SK-N-SH treated with all-trans-retinoic acid at 6 μM for 48 hours (cell line): ENCODE measurements around the gene CPNE4.

ENCODE experiments used
- ATAC-seq: fragments of 200-7000 bp; cut with Tn5 transposase; 3 replicates; pipeline ENCODE4 v1.9.1; 2020; ENCODE audit warnings: mild to moderate bottlenecking, moderate library complexity
- ARNTL ChIP-seq: fragments of 450-650 bp; formaldehyde crosslinking; IDR thresholded peaks from 2 replicates; pipeline ENCODE4 v1.5.0; 2020; ENCODE audit warnings: low read depth, mild to moderate bottlenecking, moderate library complexity, borderline replicate concordance
- BACH2 ChIP-seq: fragments of 250-450 bp; sonication (Bioruptor Pico); IDR thresholded peaks from 2 replicates; pipeline ENCODE4 v1.9.0; 2021; ENCODE audit warnings: mild to moderate bottlenecking, borderline replicate concordance
- CSDC2 ChIP-seq: fragments of 250-450 bp; sonication (Bioruptor Pico); IDR thresholded peaks from 2 replicates; pipeline ENCODE4 v1.5.0; 2020; ENCODE audit warnings: mild to moderate bottlenecking, moderate library complexity
- ESRRG ChIP-seq: fragments of 250-450 bp; sonication (Bioruptor Pico); IDR thresholded peaks from 2 replicates; pipeline ENCODE4 v1.6.1; 2021; ENCODE audit warnings: mild to moderate bottlenecking
- GLIS3 ChIP-seq: fragments of 250-450 bp; sonication (Bioruptor Pico); IDR thresholded peaks from 2 replicates; pipeline ENCODE4 v1.5.0; 2020; ENCODE audit warnings: mild to moderate bottlenecking, moderate library complexity
- OSR1 ChIP-seq: fragments of 250-450 bp; sonication (Bioruptor Pico); IDR thresholded peaks from 2 replicates; pipeline ENCODE4 v1.8.0; 2022; ENCODE audit warnings: moderate library complexity, mild to moderate bottlenecking, inconsistent platforms
- POU6F1 ChIP-seq: fragments of 250-450 bp; sonication (Bioruptor Pico); IDR thresholded peaks from 2 replicates; pipeline ENCODE4 v1.8.0; 2021; ENCODE audit warnings: low read depth, mild to moderate bottlenecking, moderate library complexity, borderline replicate concordance
- PPARA ChIP-seq: fragments of 250-450 bp; sonication (Bioruptor Pico); IDR thresholded peaks from 2 replicates; pipeline ENCODE4 v1.5.0; 2020; ENCODE audit warnings: mild to moderate bottlenecking, borderline replicate concordance
- RARB ChIP-seq: fragments of 250-450 bp; sonication (Bioruptor Pico); IDR thresholded peaks from 2 replicates; pipeline ENCODE4 v1.8.0; 2021; ENCODE audit warnings: mild to moderate bottlenecking, moderate library complexity
- SNAI2 ChIP-seq: fragments of 250-450 bp; sonication (Bioruptor Pico); IDR thresholded peaks from 2 replicates; pipeline ENCODE4 v1.5.0; 2020; ENCODE audit warnings: mild to moderate bottlenecking, moderate library complexity
- TCF4 ChIP-seq: fragments of 250-450 bp; sonication (Bioruptor Pico); IDR thresholded peaks from 2 replicates; pipeline ENCODE4 v1.8.0; 2021; ENCODE audit warnings: mild to moderate bottlenecking, moderate library complexity, borderline replicate concordance
- TOX ChIP-seq: fragments of 250-450 bp; sonication (Bioruptor Pico); IDR thresholded peaks from 2 replicates; pipeline ENCODE4 v1.8.0; 2021; ENCODE audit warnings: mild to moderate bottlenecking, moderate library complexity, borderline replicate concordance
- TSHZ2 ChIP-seq: fragments of 250-450 bp; sonication (Bioruptor Pico); IDR thresholded peaks from 2 replicates; pipeline ENCODE4 v1.5.0; 2020; ENCODE audit warnings: mild to moderate bottlenecking, moderate library complexity
- ZC3H10 ChIP-seq: fragments of 250-450 bp; sonication (Bioruptor Pico); IDR thresholded peaks from 2 replicates; pipeline ENCODE4 v1.5.1; 2021; ENCODE audit warnings: mild to moderate bottlenecking, moderate library complexity
- ZFP3 ChIP-seq: fragments of 250-450 bp; sonication (Bioruptor Pico); IDR thresholded peaks from 2 replicates; pipeline ENCODE4 v1.5.0; 2020; ENCODE audit warnings: mild to moderate bottlenecking, moderate library complexity
- ZFP30 ChIP-seq: fragments of 450-650 bp; formaldehyde crosslinking; IDR thresholded peaks from 2 replicates; pipeline ENCODE4 v1.5.0; 2022; ENCODE audit warnings: mild to moderate bottlenecking, moderate library complexity
- ZNF565 ChIP-seq: fragments of 450-650 bp; formaldehyde crosslinking; conservative IDR thresholded peaks from 2 replicates; pipeline ENCODE4 v1.5.0; 2020; ENCODE audit warnings: low read depth, mild to moderate bottlenecking, moderate library complexity
- ZNF70 ChIP-seq: fragments of 450-650 bp; formaldehyde crosslinking; IDR thresholded peaks from 2 replicates; pipeline ENCODE4 v1.5.0; 2020; ENCODE audit warnings: mild to moderate bottlenecking, moderate library complexity
- ZNF8 ChIP-seq: fragments of 450-650 bp; formaldehyde crosslinking; IDR thresholded peaks from 2 replicates; pipeline ENCODE4 v1.5.0; 2020; ENCODE audit warnings: mild to moderate bottlenecking, moderate library complexity
- TF ChIP-seq, protein P1 (sequence below): fragments of 250-450 bp; sonication (Bioruptor Pico); IDR thresholded peaks from 2 replicates; pipeline ENCODE4 v1.5.1; 2020; ENCODE audit warnings: low read depth, mild to moderate bottlenecking, moderate library complexity

Gene CPNE4

GRCh38 chr3:131561511-131561910 is 473.3 kb downstream of the CPNE4 start:
- no peak for ATAC-seq
- TF ChIP-seq TCF4 (CRISPR knock-in tag) (no peak), TOX (CRISPR knock-in tag) (no peak), ZNF8 (CRISPR knock-in tag) (no peak), ZNF70 (no peak), POU6F1 (CRISPR knock-in tag) (no peak), RARB (no peak)

DNA sequence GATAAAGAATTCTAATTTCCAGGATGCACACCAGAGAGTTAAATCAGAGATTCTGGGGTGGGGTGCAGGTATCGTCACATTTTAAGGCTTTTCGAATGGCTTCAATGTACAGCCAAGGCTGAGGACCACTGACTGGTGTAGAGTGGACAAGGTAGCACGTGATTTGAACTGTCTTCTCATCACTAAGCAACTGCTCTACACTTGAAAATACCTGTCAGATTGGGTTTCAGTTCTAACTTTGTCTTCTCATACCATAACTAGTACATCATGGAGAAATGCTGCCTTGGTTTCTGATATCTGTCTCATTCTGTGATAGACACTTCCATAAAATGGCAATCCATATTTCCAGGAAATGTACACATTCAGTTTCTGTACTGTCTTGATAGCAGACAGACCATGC is 474.0 kb downstream of the CPNE4 start:
- TF ChIP-seq BACH2 (CRISPR knock-in tag) (no peak), TCF4 (CRISPR knock-in tag) (no peak), GLIS3 (CRISPR knock-in tag) (no peak), ZNF8 (CRISPR knock-in tag) (no peak), POU6F1 (CRISPR knock-in tag) (no peak), ARNTL (CRISPR knock-in tag) (no peak), TOX (CRISPR knock-in tag) (no peak), RARB (no peak), ZNF565 (CRISPR knock-in tag) (no peak), ZC3H10 (CRISPR knock-in tag) (no peak), TSHZ2 (no peak), ESRRG (CRISPR knock-in tag) (no peak), OSR1 (CRISPR knock-in tag) (no peak), ZFP3 (CRISPR knock-in tag) (no peak), SNAI2 (no peak), PPARA (CRISPR knock-in tag) (no peak), ZFP30 (no peak), ZNF70 (no peak), CSDC2 (CRISPR knock-in tag) (no peak)
- TF ChIP-seq, protein P1, sequence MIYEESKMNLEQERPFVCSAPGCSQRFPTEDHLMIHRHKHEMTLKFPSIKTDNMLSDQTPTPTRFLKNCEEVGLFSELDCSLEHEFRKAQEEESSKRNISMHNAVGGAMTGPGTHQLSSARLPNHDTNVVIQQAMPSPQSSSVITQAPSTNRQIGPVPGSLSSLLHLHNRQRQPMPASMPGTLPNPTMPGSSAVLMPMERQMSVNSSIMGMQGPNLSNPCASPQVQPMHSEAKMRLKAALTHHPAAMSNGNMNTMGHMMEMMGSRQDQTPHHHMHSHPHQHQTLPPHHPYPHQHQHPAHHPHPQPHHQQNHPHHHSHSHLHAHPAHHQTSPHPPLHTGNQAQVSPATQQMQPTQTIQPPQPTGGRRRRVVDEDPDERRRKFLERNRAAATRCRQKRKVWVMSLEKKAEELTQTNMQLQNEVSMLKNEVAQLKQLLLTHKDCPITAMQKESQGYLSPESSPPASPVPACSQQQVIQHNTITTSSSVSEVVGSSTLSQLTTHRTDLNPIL (CRISPR knock-in tag) = no peak
- TF ChIP-seq, all 23 proteins: peak for 0
- ATAC-seq = no peak

GRCh38 chr3:131555456-131555855 is 479.4 kb downstream of the CPNE4 start:
- ATAC-seq = no peak
- TF ChIP-seq TSHZ2 = no peak
